GM12874 (cell line): Measurements from ENCODE around the gene MICAL2.

ENCODE experiments used
- TF ChIP-seq, protein P1 (sequence below): IDR thresholded peaks from 2 replicates; pipeline ENCODE4 v1.5.1; 2011; ENCODE audit warnings: low read depth, mild to moderate bottlenecking, control low read depth, low read length, moderate library complexity; ENCODE audit not compliant: insufficient read depth

The MICAL2 gene

GRCh38 chr11:12233602-12233925 is 123.2 kb downstream of the MICAL2 start:
- TF ChIP-seq, protein P1, sequence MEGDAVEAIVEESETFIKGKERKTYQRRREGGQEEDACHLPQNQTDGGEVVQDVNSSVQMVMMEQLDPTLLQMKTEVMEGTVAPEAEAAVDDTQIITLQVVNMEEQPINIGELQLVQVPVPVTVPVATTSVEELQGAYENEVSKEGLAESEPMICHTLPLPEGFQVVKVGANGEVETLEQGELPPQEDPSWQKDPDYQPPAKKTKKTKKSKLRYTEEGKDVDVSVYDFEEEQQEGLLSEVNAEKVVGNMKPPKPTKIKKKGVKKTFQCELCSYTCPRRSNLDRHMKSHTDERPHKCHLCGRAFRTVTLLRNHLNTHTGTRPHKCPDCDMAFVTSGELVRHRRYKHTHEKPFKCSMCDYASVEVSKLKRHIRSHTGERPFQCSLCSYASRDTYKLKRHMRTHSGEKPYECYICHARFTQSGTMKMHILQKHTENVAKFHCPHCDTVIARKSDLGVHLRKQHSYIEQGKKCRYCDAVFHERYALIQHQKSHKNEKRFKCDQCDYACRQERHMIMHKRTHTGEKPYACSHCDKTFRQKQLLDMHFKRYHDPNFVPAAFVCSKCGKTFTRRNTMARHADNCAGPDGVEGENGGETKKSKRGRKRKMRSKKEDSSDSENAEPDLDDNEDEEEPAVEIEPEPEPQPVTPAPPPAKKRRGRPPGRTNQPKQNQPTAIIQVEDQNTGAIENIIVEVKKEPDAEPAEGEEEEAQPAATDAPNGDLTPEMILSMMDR: no peak

GRCh38 chr11:12234221-12234620 is 123.8 kb downstream of the MICAL2 start:
- TF ChIP-seq, protein P1: no peak

- TF ChIP-seq, protein P1: no peak
These were observed 124.7 kb downstream of the MICAL2 start for GRCh38 chr11:12235080-12235479.

DNA sequence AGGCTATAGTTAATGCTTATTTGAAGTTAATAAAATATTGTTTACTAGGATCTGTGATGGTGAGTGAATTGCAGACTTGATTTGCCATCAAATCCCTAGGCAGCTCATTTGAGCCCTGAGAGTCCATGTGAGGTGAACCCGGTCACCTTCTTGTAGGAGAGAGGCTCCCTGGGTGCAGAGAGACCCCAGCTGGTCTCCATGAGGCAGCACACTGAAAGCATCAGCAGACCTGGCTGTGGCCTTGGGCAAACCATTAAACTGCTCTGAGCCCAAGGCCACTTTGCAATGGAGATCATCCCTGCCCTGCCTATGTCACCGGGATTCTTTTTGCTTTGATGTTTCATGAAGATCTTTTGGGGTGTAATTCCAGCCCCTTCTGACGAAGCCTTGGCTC is 125.2 kb downstream of the MICAL2 start:
- TF ChIP-seq, protein P1: 0 out of 2 replicates have a peak, but pooled peaks have one; percentile 17

DNA sequence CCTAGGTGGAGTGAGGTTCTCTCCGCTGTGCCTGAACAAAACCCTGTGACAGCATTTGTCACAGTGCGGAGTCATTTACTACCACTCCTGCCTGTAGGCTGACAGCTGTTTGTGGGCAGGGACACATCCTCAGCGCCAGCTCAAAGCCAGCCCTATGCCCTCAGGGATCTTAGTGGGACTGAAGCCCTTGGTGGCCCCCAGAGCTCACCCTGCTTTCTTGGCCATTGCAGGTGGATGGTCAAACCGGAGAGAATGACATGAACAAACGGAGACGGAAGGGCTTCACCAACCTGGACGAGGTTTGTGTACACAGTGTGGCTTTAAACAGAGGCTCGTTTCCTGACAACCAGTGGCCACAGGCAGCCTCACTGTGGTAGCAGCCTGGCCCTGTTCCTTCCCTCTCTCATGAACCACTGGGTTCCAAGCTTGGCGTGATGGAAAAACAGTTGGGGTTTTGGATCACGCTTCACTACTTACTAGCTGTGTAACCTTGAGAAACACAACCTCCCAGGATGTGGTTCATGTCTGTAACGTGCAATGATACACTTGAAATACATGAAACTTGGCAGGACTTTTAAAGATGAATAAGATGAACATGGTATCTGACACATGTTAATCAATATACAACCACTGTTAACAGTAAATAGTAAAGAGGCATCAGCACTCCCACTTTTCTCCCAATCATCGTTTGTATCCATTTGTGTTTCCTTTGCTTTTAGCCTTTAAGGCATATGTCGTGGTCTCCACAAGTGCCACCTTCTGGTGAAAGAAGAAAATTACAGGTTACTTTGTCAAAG is 125.8 kb downstream of the MICAL2 start:
- TF ChIP-seq, protein P1: peak; percentile 42

DNA sequence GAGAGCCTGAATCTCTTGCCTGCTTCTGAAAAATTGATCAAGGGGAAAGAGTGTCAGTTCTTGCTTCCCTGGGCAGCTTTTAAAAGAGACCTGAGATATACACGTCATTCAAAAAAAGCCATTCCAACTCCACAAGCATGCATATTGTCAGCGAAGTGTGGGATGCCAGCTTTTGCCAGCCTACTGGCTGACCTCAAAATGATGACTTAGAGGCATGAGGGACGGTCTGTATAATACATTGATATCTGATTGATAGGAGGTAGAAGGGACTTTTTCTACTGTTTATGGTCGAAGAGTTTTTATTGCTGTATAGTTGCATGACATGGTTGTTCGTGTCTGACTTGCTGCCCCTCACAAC is 126.3 kb downstream of the MICAL2 start:
- TF ChIP-seq, protein P1: no peak

GRCh38 chr11:12237381-12237784 is 127.0 kb downstream of the MICAL2 start:
- TF ChIP-seq, protein P1: no peak
